Glutamatergic neuron (in vitro differentiated cells): ENCODE measurements around the gene SUGCT. TPM values are rescaled to one million over a fixed set of nuclear protein-coding genes. Genes with fewer than 3 reads are reported as not detected.

Experiments
- DNase-seq: peaks from one replicate; pipeline ENCODE4 v3.0.0; 2022
- H3K27ac Mint-ChIP-seq: one replicate; pipeline ENCODE4 v1.8.0; 2020; ENCODE audit warnings: mild to moderate bottlenecking, mixed read lengths, inconsistent platforms; ENCODE audit not compliant: unreplicated experiment
- H3K27me3 Mint-ChIP-seq: one replicate; pipeline ENCODE4 v1.8.0; 2020; ENCODE audit warnings: mild to moderate bottlenecking, moderate library complexity, mixed read lengths, inconsistent platforms; ENCODE audit not compliant: unreplicated experiment
- H3K36me3 Mint-ChIP-seq: one replicate; pipeline ENCODE4 v1.8.0; 2020; ENCODE audit warnings: mild to moderate bottlenecking, mixed read lengths, inconsistent platforms; ENCODE audit not compliant: unreplicated experiment
- H3K4me1 Mint-ChIP-seq: one replicate; pipeline ENCODE4 v1.8.0; 2020; ENCODE audit warnings: mild to moderate bottlenecking, low read depth, mixed read lengths, inconsistent platforms; ENCODE audit not compliant: unreplicated experiment
- H3K4me3 Mint-ChIP-seq: one replicate; pipeline ENCODE4 v1.8.0; 2020; ENCODE audit warnings: mild to moderate bottlenecking, mixed read lengths, inconsistent platforms; ENCODE audit not compliant: unreplicated experiment
- H3K9me3 Mint-ChIP-seq: one replicate; pipeline ENCODE4 v1.8.0; 2020; ENCODE audit warnings: mild to moderate bottlenecking, moderate library complexity, mixed read lengths, inconsistent platforms; ENCODE audit not compliant: unreplicated experiment
- total RNA-seq: library from RNA; stranded (reverse); fragmentation: NEBNext Ultra II Directional; extraction: Animal tissue kit (Norgen Biotek cat#: 25700); gene quantifications from one replicate; pipeline ENCODE4 v1.2.1, GENCODE V29; 2021; ENCODE audit not compliant: unreplicated experiment
- TF ChIP-seq, protein P1 (sequence below): fragments of 200-600 bp; sonication (generic); IDR thresholded peaks from one replicate; pipeline ENCODE4 v1.5.0; 2021; ENCODE audit not compliant: partially characterized antibody, unreplicated experiment

The SUGCT gene
- total RNA-seq, 1 donor from 2014 or later = 1.2 TPM

DNA sequence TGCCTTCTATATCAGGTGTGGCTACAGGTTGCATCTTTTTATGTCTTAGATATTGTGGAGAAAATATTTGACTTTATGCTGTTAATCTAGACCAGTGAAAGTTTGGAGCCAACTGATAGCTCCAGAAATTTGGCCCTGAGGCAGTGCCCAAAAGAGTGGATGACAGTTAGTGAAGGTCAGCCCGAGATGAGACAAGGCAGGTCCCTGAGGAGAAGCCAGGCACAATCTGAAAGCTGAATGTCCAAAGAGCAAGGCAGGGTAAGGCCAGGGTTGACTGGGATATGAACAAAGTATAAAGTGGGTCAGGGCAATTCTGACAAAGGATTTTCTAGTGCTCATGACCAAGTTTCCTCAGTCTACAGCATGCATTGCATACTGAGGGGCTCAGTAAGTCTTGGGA lies 661.9 kb downstream of the SUGCT start:
- TF ChIP-seq, protein P1, sequence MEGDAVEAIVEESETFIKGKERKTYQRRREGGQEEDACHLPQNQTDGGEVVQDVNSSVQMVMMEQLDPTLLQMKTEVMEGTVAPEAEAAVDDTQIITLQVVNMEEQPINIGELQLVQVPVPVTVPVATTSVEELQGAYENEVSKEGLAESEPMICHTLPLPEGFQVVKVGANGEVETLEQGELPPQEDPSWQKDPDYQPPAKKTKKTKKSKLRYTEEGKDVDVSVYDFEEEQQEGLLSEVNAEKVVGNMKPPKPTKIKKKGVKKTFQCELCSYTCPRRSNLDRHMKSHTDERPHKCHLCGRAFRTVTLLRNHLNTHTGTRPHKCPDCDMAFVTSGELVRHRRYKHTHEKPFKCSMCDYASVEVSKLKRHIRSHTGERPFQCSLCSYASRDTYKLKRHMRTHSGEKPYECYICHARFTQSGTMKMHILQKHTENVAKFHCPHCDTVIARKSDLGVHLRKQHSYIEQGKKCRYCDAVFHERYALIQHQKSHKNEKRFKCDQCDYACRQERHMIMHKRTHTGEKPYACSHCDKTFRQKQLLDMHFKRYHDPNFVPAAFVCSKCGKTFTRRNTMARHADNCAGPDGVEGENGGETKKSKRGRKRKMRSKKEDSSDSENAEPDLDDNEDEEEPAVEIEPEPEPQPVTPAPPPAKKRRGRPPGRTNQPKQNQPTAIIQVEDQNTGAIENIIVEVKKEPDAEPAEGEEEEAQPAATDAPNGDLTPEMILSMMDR = no peak
- H3K4me3 Mint-ChIP-seq = no peak overlapping the region
- H3K4me1 Mint-ChIP-seq = no peaks in the 10 kb centered on the region
- H3K9me3 Mint-ChIP-seq = no peaks in the 10 kb centered on the region
- no peaks in the 10 kb centered on the region for H3K27me3 Mint-ChIP-seq
- H3K27ac Mint-ChIP-seq = no peak overlapping the region
- H3K36me3 Mint-ChIP-seq = no peaks in the 10 kb centered on the region
- no peak for DNase-seq

DNA sequence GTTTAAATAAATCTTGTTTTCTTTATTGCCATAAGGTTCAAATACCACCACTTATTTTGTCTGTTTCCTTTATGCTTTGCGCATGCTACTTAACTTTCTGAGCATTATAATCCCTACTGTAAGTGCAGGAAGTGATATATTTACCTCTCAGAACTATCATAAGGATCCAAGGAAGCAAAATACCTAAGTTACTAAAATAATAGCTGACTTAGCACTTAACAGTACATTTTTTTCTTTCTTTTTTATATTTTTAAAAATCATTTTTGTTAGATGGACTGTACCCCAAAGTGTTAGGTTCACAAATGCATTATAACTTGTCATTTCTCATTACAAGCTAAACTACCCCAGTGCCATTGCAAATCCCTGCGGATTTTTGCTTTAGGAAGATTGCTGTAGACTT lies 663.8 kb downstream of the SUGCT start:
- no peak overlapping the region for H3K27ac Mint-ChIP-seq
- DNase-seq = no peak
- TF ChIP-seq, protein P1 = no peak
- H3K4me3 Mint-ChIP-seq = no peak overlapping the region
- no peaks in the 10 kb centered on the region for H3K4me1 Mint-ChIP-seq
- no peaks in the 10 kb centered on the region for H3K36me3 Mint-ChIP-seq
- H3K9me3 Mint-ChIP-seq = no peaks in the 10 kb centered on the region
- H3K27me3 Mint-ChIP-seq = no peaks in the 10 kb centered on the region

DNA sequence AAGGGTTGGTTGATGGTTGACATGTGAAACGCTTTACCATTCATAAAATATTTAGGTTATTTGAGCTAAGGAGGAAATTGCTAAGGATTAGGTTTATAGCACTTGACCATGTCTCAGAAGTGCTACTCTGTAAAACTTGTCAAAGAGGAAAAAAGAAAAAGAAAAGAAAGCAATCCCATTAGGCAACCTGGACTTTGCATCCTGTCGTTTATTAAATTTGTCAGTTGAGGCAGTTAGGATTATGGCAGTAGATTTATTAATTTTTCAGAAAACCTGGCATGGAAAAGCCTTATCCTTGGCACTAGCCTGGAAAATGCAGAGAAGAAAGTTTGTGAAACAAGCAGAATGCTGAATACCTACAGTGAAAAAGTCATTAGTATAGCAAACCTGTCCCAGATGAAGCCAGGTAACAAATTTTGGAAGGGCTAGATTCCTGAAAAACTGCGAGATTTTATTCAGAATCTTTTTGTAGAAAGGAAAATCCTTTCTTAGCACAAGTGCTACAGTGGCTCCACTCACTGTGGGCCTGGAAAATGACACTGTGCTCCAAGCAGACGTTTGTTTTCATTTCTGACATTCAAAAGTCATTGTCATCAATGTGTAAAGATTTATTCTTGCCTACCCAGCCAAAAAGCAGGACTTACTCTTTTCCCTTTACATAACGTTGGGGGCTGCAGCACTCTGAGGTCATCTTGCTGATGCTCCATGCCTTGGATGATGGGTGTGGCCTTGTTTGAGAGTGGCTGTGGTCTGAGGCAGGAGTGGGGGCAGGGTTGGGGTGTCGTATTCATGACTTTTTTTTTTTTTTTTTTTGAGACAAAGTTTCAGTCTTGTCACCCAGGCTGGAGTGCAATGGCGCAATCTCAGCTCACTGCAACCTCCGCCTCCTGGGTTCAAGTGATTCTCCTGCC lies 664.9 kb downstream of the SUGCT start:
- no peaks in the 10 kb centered on the region for H3K36me3 Mint-ChIP-seq
- no peak overlapping the region for H3K27ac Mint-ChIP-seq
- H3K4me3 Mint-ChIP-seq = no peak overlapping the region
- no peaks in the 10 kb centered on the region for H3K9me3 Mint-ChIP-seq
- no peaks in the 10 kb centered on the region for H3K4me1 Mint-ChIP-seq
- TF ChIP-seq, protein P1 = no peak
- H3K27me3 Mint-ChIP-seq = no peaks in the 10 kb centered on the region
- no peak for DNase-seq

DNA sequence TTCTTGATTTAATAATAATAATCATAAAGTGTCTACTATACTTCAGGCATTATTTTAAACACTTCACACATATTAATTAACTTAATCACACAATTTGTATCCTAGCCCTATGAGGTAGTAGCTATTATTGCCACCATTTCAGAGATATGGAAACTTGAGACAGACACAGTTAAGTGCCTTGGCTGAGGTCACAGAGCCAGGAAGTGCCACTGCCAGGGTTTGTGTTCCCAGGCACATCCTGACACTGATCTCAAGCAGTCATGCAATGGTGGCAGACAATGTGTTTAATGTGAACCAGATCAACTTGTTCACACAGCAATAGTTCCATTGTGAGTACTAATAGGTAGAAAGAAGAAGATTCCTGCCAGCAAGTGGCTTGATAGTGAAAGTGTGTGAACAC lies 666.0 kb downstream of the SUGCT start:
- H3K9me3 Mint-ChIP-seq = no peaks in the 10 kb centered on the region
- TF ChIP-seq, protein P1 = no peak

DNA sequence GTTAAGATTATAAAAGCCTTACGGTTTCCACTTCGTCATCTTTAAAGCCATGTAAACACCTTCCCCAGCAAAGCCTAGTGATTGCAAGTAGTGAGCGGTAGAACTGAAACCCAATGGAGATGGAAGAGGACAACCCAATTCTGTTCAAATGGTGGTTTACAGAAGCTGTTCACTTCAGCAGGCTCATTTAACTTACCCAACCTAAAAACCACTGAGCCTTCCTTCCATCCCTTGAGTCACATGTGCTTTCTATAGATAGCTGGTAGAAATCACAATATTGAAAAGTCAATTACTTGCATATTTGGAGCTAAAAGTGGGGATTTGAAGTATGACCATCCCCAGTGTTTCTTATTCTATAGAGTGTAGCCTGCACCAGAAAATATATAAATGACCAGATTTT lies 667.7 kb downstream of the SUGCT start:
- H3K27ac Mint-ChIP-seq = no peak overlapping the region
- H3K9me3 Mint-ChIP-seq = no peaks in the 10 kb centered on the region
- no peak overlapping the region for H3K4me3 Mint-ChIP-seq
- no peak for DNase-seq
- TF ChIP-seq, protein P1 = no peak
- no peaks in the 10 kb centered on the region for H3K4me1 Mint-ChIP-seq
- no peaks in the 10 kb centered on the region for H3K36me3 Mint-ChIP-seq
- no peaks in the 10 kb centered on the region for H3K27me3 Mint-ChIP-seq

More for the DNA sequence above, 666.0 kb downstream of the SUGCT start:
- Mint-ChIP-seq H3K27me3 (no peaks in the 10 kb centered on the region), H3K36me3 (no peaks in the 10 kb centered on the region), H3K4me3 (no peak overlapping the region), H3K4me1 (no peaks in the 10 kb centered on the region), H3K27ac (no peak overlapping the region)
- DNase-seq = no peak
